Lower leg skin (tissue), 3 donors: Measurements from ENCODE around the gene MAP6.

Experiments used
- POLR2A ChIP-seq, 2 donors: fragments of 450-650 bp; IDR thresholded peaks; one replicate each; pipeline ENCODE4 v1.6.1; 2016 to 2017; ENCODE audit warnings: antibody characterized with exemption in 2 of 2, mild to moderate bottlenecking in 1 of 2, moderate library complexity in 1 of 2
- TF ChIP-seq, protein P1 (sequence below), 3 donors: fragments of 450-650 bp; IDR thresholded peaks; one replicate each; pipeline ENCODE4 v1.5.1; 2016; ENCODE audit warnings: antibody characterized with exemption in 3 of 3, mild to moderate bottlenecking in 3 of 3, moderate library complexity in 2 of 3

DNA sequence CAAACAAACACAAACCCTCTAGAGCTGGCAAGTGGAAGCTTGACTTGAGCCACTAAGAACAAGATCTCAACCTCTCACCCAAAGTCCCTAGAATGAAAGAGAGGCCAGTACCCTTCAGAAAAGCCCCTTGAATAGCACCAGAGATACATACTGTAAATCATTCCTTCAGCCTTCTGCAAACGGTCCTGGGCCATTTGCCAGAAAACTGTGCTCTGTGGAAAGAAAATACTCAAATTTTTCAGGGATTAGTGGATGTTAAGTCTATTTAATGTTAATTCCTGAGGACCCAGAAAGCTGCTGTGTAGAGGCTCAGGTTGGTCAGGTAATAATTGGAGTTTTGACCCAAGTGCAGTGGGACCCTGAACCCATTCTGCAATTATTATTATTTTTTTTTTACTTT is 89.9 kb downstream of the MAP6 start:
- TF ChIP-seq, protein P1, sequence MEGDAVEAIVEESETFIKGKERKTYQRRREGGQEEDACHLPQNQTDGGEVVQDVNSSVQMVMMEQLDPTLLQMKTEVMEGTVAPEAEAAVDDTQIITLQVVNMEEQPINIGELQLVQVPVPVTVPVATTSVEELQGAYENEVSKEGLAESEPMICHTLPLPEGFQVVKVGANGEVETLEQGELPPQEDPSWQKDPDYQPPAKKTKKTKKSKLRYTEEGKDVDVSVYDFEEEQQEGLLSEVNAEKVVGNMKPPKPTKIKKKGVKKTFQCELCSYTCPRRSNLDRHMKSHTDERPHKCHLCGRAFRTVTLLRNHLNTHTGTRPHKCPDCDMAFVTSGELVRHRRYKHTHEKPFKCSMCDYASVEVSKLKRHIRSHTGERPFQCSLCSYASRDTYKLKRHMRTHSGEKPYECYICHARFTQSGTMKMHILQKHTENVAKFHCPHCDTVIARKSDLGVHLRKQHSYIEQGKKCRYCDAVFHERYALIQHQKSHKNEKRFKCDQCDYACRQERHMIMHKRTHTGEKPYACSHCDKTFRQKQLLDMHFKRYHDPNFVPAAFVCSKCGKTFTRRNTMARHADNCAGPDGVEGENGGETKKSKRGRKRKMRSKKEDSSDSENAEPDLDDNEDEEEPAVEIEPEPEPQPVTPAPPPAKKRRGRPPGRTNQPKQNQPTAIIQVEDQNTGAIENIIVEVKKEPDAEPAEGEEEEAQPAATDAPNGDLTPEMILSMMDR (IDR thresholded peaks at IDR 0.05): no peak
- TF ChIP-seq POLR2A (IDR thresholded peaks at IDR 0.05): no peak
